Adrenal gland (tissue), 12 donors: Measurements from ENCODE around the gene CHRNA3. TPM values are rescaled to one million over a fixed set of nuclear protein-coding genes. Genes with fewer than 3 reads are reported as not detected.

Source experiments
- DNase-seq, 7 donors: peaks; one replicate each; pipeline ENCODE4 v3.0.0-alpha.2; 2019 to 2020
- H3K27ac ChIP-seq, 5 donors: fragments of 200-600 bp; sonication (generic) in 4 of 5; 1 replicate in 3 of 5; 2 replicates in 2 of 5; pipeline versions ENCODE4 v1.5.1 to v1.8.0; 2016 to 2020; ENCODE audit warnings: mild to moderate bottlenecking in 1 of 5
- H3K27me3 ChIP-seq: fragments of 200-600 bp; 2 replicates; pipeline ENCODE4 v1.8.0; 2021
- H3K36me3 ChIP-seq, 2 donors: fragments of 200-600 bp; replicated peaks in 1 of 2; 1 replicate in 1 of 2; 2 replicates in 1 of 2; pipeline versions ENCODE4 v1.5.1 to v1.8.0; 2018 to 2022
- H3K4me1 ChIP-seq, 2 donors: fragments of 200-600 bp; replicated peaks in 1 of 2; 1 replicate in 1 of 2; 2 replicates in 1 of 2; pipeline versions ENCODE4 v1.5.1 to v1.8.0; 2018 to 2021
- H3K4me3 ChIP-seq, 4 donors: fragments of 200-600 bp; sonication (generic) in 3 of 4; one replicate each; pipeline ENCODE4 v1.5.1; 2016 to 2018
- H3K9me3 ChIP-seq, 3 donors: fragments of 200-600 bp; sonication (generic) in 1 of 3; replicated peaks in 1 of 3; 1 replicate in 2 of 3; 2 replicates in 1 of 3; pipeline versions ENCODE4 v1.5.1 to v1.8.0; 2016 to 2021
- POLR2A ChIP-seq, 2 donors: fragments of 450-650 bp; IDR thresholded peaks; one replicate each; pipeline ENCODE4 v1.6.1; 2017; ENCODE audit warnings: antibody characterized with exemption in 2 of 2, mild to moderate bottlenecking in 2 of 2, moderate library complexity in 1 of 2
- WGBS, 4 donors: extraction: QIAGEN DNeasy Blood & Tissue Kit in 2 of 4; methylation state at CpG; one replicate each; pipeline versions ENCODE4 v1.1.5 to v1.1.7; 2013 to 2017; 5-methylcytosine and 5-hydroxymethylcytosine counted together
- intact Hi-C, 2 donors: fragments of 100-400 bp; cut with DNase I; formaldehyde crosslinking; loops; one replicate each; pipeline versions ENCODE4 v1.14.1 to v1.15.0; 2022 to 2023
- polyA plus RNA-seq, 3 donors: library from polyadenylated mRNA; stranded (reverse); fragments of 200-250 nt in 2 of 3; fragments of 350-450 nt in 1 of 3; fragmentation: Illumina TruSeq in 1 of 3; extraction: RNeasy Lipid Tissue Mini Kit (QIAGEN cat#74804) in 1 of 3; gene quantifications; one replicate each; pipeline ENCODE4 v1.2.3, GENCODE V29; 2013 to 2014
- total RNA-seq, 9 donors: library from RNA; depleted of rRNA in 4 of 9; stranded (reverse); fragments of >200 nt in 4 of 9; fragments of 120-200 nt in 1 of 9; fragmentation: NEBNext Ultra II Directional in 1 of 9; extraction: Animal tissue kit (Norgen Biotek cat#: 25700) in 1 of 9; gene quantifications; one replicate each; pipeline versions ENCODE4 v1.1.0 to v1.2.4, GENCODE V29; 2013 to 2023
- TF ChIP-seq, protein P1 (sequence below), 6 experiments: fragments of 450-650 bp in 4 of 6; fragments of 200-600 bp in 2 of 6; sonication (generic) in 1 of 6; IDR thresholded peaks; 1 replicate in 5 of 6; 2 replicates in 1 of 6; pipeline versions ENCODE4 v1.5.1 to v1.8.0; 2016 to 2021; ENCODE audit warnings: antibody characterized with exemption in 6 of 6, mild to moderate bottlenecking in 2 of 6, moderate library complexity in 1 of 6
- donor health status: healthy with polysubstance abuse.
- donor health status: Bipolar disorder and iron deficiency.
- donor health status: DM: yes; HTN: yes; CAD: no.
- donor health status: DM: no; HTN: no; CAD: no.
- donor health status: DM: no; HTN: no; CAD: no.
- donor health status: DM: yes; HTN: yes; CAD: no.

CHRNA3 gene
- total and polyA plus RNA-seq, 12 donors: 0.43 to 62.6 (median 11.3) TPM

DNA sequence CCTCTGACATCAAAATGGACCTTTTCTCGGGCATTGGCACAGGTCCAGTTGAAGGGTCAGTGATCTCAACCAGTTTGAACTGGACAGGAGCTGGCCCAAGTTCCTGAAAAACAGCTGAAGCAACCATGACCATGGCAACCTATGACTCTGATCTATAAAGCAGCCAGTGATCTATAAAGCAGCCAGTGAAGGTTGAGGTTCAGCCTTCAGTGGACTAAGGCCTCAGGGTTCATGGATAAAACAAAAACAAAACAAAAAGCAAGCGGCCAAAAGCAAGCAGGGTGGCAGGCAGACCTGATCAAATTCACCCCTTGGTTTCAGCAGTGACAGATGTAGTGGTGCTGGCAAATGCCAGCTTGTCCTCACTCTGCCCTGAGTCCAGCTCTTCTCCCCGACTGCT, 30.2 kb upstream of the CHRNA3 start:
- Histone ChIP-seq H3K27me3 (no peaks in the 10 kb centered on the region), H3K4me3 (no peak overlapping the region), H3K9me3 (no peaks in the 10 kb centered on the region), H3K4me1 (no peaks in the 10 kb centered on the region), H3K36me3 (no peaks in the 10 kb centered on the region), H3K27ac (no peak overlapping the region)
- TF ChIP-seq POLR2A (IDR thresholded peaks at IDR 0.05): no peak
- TF ChIP-seq, protein P1, sequence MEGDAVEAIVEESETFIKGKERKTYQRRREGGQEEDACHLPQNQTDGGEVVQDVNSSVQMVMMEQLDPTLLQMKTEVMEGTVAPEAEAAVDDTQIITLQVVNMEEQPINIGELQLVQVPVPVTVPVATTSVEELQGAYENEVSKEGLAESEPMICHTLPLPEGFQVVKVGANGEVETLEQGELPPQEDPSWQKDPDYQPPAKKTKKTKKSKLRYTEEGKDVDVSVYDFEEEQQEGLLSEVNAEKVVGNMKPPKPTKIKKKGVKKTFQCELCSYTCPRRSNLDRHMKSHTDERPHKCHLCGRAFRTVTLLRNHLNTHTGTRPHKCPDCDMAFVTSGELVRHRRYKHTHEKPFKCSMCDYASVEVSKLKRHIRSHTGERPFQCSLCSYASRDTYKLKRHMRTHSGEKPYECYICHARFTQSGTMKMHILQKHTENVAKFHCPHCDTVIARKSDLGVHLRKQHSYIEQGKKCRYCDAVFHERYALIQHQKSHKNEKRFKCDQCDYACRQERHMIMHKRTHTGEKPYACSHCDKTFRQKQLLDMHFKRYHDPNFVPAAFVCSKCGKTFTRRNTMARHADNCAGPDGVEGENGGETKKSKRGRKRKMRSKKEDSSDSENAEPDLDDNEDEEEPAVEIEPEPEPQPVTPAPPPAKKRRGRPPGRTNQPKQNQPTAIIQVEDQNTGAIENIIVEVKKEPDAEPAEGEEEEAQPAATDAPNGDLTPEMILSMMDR (IDR thresholded peaks at IDR 0.05): no peak
- intact Hi-C loops: no loop called here
- WGBS, 4 donors: 45 to 52% (median 49%) methylated on average over 3 of the region's 3 CpGs
- peak in 2 of 7 donors; percentile 31 to 44 for DNase-seq

GRCh38 chr15:78650022-78650421, 29.2 kb upstream of the CHRNA3 start:
- H3K4me1 ChIP-seq: no peaks in the 10 kb centered on the region
- intact Hi-C loops: no loop called here
- no peaks in the 10 kb centered on the region for H3K9me3 ChIP-seq
- WGBS, 4 donors: 91 to 99% (median 93%) methylated on average over 4 of the region's 4 CpGs
- H3K4me3 ChIP-seq: no peak overlapping the region
- TF ChIP-seq, protein P1 (IDR thresholded peaks at IDR 0.05): no peak
- no peak for TF ChIP-seq POLR2A (IDR thresholded peaks at IDR 0.05)
- DNase-seq: no peak
- no peak overlapping the region for H3K27ac ChIP-seq
- no peaks in the 10 kb centered on the region for H3K36me3 ChIP-seq
- no peaks in the 10 kb centered on the region for H3K27me3 ChIP-seq

- Histone ChIP-seq H3K4me1 (peaks cover 7 to 12% of the 10 kb centered on the region in 2 donors), H3K9me3 (no peaks in the 10 kb centered on the region), H3K4me3 (no peak overlapping the region), H3K27ac (no peak overlapping the region), H3K36me3 (no peaks in the 10 kb centered on the region), H3K27me3 (no peaks in the 10 kb centered on the region)
- 80 to 89% (median 82%) methylated on average over 1 to 4 of the region's 4 CpGs for WGBS, 4 donors
- TF ChIP-seq, protein P1 (IDR thresholded peaks at IDR 0.05): no peak
- TF ChIP-seq POLR2A (IDR thresholded peaks at IDR 0.05): no peak
- intact Hi-C loops: no loop called here
- DNase-seq: no peak
Measured at GRCh38 chr15:78645009-78645408, 24.2 kb upstream of the CHRNA3 start.

- Histone ChIP-seq H3K36me3 (no peaks in the 10 kb centered on the region), H3K4me3 (no peak overlapping the region), H3K27ac (no peak overlapping the region), H3K4me1 (peaks cover 7 to 12% of the 10 kb centered on the region in 2 donors), H3K27me3 (no peaks in the 10 kb centered on the region), H3K9me3 (no peaks in the 10 kb centered on the region)
- no peak for TF ChIP-seq POLR2A (IDR thresholded peaks at IDR 0.05)
- TF ChIP-seq, protein P1 (IDR thresholded peaks at IDR 0.05): no peak
- 77 to 88% (median 77%) methylated on average over 5 of the region's 5 CpGs for WGBS, 4 donors
- no peak for DNase-seq
- intact Hi-C loops: no loop called here
Measured at GRCh38 chr15:78642331-78642730, 21.5 kb upstream of the CHRNA3 start.
